Endothelial cell of umbilical vein (primary cell): ENCODE results near the gene FAM81A.

ENCODE experiments used
- EZH2 ChIP-seq: IDR thresholded peaks from 2 replicates; pipeline ENCODE4 v1.6.1; 2012; ENCODE audit warnings: borderline replicate concordance, low read depth, mild to moderate bottlenecking, moderate library complexity, low read length, inconsistent platforms; ENCODE audit not compliant: severe bottlenecking
- JUN ChIP-seq: IDR thresholded peaks from 2 replicates; pipeline ENCODE4 v1.6.1; 2011; ENCODE audit warnings: borderline replicate concordance, low read depth; ENCODE audit not compliant: insufficient read length, insufficient read depth
- MYC ChIP-seq: IDR thresholded peaks from one replicate; pipeline ENCODE4 v1.6.1; 2011; ENCODE audit warnings: mild to moderate bottlenecking, low read depth, low read length
- POLR2A ChIP-seq: IDR thresholded peaks from 2 replicates; pipeline ENCODE4 v1.6.1; 2012; ENCODE audit warnings: low read depth, mild to moderate bottlenecking, control low read depth, low read length
- POLR2AphosphoS5 ChIP-seq: IDR thresholded peaks from 2 replicates; pipeline ENCODE4 v1.6.1; 2012; ENCODE audit warnings: low read depth, mild to moderate bottlenecking, control low read depth, low read length, moderate library complexity; ENCODE audit not compliant: insufficient read depth
- TF ChIP-seq, protein P1 (sequence below), 2 donors: IDR thresholded peaks; 1 replicate in 1 of 2; 2 replicates in 1 of 2; pipeline ENCODE4 v1.5.1; 2011; ENCODE audit warnings: low read length in 2 of 2, mild to moderate bottlenecking in 2 of 2, moderate library complexity in 2 of 2, control low read depth in 1 of 2, inconsistent platforms in 1 of 2, low read depth in 1 of 2; ENCODE audit not compliant: insufficient read depth in 1 of 2; ENCODE audit errors: extremely low read depth in 1 of 2
- TF ChIP-seq, protein P2 (sequence below): IDR thresholded peaks from 2 replicates; pipeline ENCODE4 v1.6.1; 2011; ENCODE audit not compliant: insufficient read depth, insufficient read length

DNA sequence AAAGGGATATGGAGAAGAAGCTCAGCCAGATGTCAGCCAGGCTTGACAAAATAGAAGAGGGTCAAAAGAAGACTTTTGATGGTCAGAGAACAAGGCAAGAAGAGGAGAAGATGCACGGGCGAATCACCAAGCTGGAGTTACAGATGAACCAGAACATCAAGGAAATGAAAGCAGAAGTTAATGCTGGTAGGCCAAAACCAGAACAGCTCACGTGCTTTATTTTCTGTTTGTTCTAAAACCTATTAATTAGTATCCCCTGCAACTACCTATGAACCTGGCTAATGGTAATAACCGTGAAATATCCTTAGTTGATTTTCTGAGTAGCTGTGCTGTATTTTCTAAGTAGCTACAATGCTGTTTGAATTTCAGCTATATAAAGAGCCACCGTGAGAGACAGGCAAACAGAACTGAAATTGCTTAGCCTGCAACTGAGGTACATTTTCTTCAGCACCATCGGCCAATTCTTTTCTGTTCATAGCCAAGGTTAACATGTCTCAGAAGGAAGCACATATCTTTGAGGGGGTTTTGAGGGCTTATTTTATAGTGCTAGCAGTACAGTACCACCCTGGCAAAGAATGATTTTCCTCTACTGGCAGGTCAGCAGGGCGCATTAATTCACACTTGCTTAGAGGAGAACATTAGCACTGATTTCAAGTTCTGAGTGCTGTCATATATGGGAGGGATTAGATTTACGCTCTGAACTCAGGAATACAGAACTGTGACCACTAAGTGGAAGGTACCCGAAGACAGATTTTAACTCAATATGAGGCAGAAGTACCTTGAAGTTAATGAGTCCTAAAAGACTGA is 78.9 kb downstream of the FAM81A start:
- TF ChIP-seq, protein P1, sequence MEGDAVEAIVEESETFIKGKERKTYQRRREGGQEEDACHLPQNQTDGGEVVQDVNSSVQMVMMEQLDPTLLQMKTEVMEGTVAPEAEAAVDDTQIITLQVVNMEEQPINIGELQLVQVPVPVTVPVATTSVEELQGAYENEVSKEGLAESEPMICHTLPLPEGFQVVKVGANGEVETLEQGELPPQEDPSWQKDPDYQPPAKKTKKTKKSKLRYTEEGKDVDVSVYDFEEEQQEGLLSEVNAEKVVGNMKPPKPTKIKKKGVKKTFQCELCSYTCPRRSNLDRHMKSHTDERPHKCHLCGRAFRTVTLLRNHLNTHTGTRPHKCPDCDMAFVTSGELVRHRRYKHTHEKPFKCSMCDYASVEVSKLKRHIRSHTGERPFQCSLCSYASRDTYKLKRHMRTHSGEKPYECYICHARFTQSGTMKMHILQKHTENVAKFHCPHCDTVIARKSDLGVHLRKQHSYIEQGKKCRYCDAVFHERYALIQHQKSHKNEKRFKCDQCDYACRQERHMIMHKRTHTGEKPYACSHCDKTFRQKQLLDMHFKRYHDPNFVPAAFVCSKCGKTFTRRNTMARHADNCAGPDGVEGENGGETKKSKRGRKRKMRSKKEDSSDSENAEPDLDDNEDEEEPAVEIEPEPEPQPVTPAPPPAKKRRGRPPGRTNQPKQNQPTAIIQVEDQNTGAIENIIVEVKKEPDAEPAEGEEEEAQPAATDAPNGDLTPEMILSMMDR (IDR thresholded peaks at IDR 0.05; ENCODE audit: extremely low read depth in 1 of 2, insufficient read depth in 1 of 2, low read depth in 1 of 2, low read length in 2 of 2) = no peak
- no peak for TF ChIP-seq POLR2A
- TF ChIP-seq EZH2 = no peak
- no peak for TF ChIP-seq POLR2AphosphoS5
- no peak for TF ChIP-seq MYC
- TF ChIP-seq, protein P2, sequence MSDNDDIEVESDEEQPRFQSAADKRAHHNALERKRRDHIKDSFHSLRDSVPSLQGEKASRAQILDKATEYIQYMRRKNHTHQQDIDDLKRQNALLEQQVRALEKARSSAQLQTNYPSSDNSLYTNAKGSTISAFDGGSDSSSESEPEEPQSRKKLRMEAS = no peak
- no peak for TF ChIP-seq JUN
